Spleen (tissue), 7 donors: ENCODE data around the gene HOMER3.

Experiments
- POLR2A ChIP-seq, 3 donors: fragments of 450-650 bp; IDR thresholded peaks; one replicate each; pipeline ENCODE4 v1.5.1; 2017; ENCODE audit warnings: antibody characterized with exemption in 3 of 3, mild to moderate bottlenecking in 1 of 3
- TF ChIP-seq, protein P1 (sequence below), 11 experiments: fragments of 200-600 bp in 7 of 11; fragments of 450-650 bp in 4 of 11; sonication (generic) in 4 of 11; IDR thresholded peaks in 8 of 11; conservative IDR thresholded peaks in 3 of 11; 1 replicate in 7 of 11; 2 replicates in 4 of 11; pipeline versions ENCODE4 v1.4.0 to v1.8.0; 2016 to 2021; ENCODE audit warnings: antibody characterized with exemption in 11 of 11, inconsistent platforms in 4 of 11, mild to moderate bottlenecking in 1 of 11
- donor health status: DM: no; HTN: no; CAD: no; lungs with moderate emphysema.
- donor health status: DM: no; HTN: no; CAD: no.
- donor health status: DM: no; HTN: no; CAD: no.

- TF ChIP-seq, protein P1, sequence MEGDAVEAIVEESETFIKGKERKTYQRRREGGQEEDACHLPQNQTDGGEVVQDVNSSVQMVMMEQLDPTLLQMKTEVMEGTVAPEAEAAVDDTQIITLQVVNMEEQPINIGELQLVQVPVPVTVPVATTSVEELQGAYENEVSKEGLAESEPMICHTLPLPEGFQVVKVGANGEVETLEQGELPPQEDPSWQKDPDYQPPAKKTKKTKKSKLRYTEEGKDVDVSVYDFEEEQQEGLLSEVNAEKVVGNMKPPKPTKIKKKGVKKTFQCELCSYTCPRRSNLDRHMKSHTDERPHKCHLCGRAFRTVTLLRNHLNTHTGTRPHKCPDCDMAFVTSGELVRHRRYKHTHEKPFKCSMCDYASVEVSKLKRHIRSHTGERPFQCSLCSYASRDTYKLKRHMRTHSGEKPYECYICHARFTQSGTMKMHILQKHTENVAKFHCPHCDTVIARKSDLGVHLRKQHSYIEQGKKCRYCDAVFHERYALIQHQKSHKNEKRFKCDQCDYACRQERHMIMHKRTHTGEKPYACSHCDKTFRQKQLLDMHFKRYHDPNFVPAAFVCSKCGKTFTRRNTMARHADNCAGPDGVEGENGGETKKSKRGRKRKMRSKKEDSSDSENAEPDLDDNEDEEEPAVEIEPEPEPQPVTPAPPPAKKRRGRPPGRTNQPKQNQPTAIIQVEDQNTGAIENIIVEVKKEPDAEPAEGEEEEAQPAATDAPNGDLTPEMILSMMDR (IDR thresholded peaks at IDR 0.05 in 8 of 11, conservative IDR thresholded peaks at IDR 0.05 in 3 of 11), result no peak
- TF ChIP-seq POLR2A (IDR thresholded peaks at IDR 0.05), result no peak
These were observed 34.0 kb upstream of the HOMER3 start for GRCh38 chr19:18975011-18975410.
